KOPT-K1 (cell line): ENCODE data around the gene C17orf67.
"Not testable (repeated sequence)": the region's sequence is repeated elsewhere in the genome, so short reads cannot be mapped to it uniquely, and the experiment has no call there.

ENCODE experiments used
- H3K27ac ChIP-seq: fragments of 200-600 bp; sonication (generic); 2 replicates; pipeline ENCODE4 v1.5.1; 2016; ENCODE audit warnings: antibody characterized with exemption, mild to moderate bottlenecking, low read depth, low read length; ENCODE audit not compliant: poor library complexity, severe bottlenecking
- H3K36me3 ChIP-seq: fragments of 200-600 bp; sonication (generic); 2 replicates; pipeline ENCODE4 v1.5.1; 2017; ENCODE audit warnings: antibody characterized with exemption, mild to moderate bottlenecking, low read length, moderate library complexity; ENCODE audit not compliant: insufficient read depth
- H3K9me3 ChIP-seq: fragments of 200-600 bp; sonication (generic); 2 replicates; pipeline ENCODE4 v1.5.1; 2017; ENCODE audit warnings: antibody characterized with exemption, low read length, mild to moderate bottlenecking; ENCODE audit not compliant: insufficient read depth, poor library complexity, severe bottlenecking

Gene C17orf67

DNA sequence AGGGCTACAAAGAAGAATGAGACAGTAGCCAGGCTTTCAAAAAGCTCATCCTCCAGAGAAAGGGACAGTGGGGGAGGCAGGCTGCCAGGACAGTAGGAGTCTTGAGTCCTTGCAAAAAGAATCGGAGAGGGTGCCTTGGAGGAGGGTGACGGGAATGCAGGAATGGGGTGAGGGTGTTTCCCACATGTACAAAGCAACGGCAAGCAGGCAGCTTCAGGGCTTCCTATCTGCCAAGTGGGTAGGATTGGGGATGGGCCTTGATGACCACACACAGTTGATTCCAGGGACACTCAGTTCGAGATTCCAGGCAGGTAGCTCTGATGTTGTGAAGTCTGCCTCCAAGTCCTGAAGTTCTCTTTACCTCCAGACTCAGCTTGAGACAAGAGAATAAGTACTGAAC is 54.4 kb downstream of the C17orf67 start:
- no peaks in the 10 kb centered on the region for H3K36me3 ChIP-seq
- no peaks in the 10 kb centered on the region for H3K9me3 ChIP-seq
- peak overlapping the region; percentile 91 for H3K27ac ChIP-seq

DNA sequence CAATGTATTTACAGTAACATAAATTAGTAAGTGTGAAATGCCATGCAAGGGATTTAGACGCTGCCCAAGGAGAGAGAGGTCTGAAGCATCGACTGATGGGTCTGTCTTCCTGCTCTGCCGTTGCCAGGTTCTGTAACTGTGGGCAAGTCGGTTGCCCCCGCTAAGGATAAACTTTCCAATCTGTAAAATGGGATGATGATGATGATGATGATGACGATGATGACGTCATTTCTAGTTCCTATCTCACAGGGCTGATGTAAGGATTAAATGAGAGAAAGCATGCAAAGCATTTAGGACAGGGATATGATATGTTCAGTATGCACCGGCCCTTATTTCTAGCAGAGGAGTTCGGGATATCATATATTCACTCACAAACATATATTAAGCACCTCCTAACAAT is 54.8 kb downstream of the C17orf67 start:
- Histone ChIP-seq H3K27ac (peak overlapping the region; percentile 91), H3K9me3 (no peaks in the 10 kb centered on the region), H3K36me3 (no peaks in the 10 kb centered on the region)

DNA sequence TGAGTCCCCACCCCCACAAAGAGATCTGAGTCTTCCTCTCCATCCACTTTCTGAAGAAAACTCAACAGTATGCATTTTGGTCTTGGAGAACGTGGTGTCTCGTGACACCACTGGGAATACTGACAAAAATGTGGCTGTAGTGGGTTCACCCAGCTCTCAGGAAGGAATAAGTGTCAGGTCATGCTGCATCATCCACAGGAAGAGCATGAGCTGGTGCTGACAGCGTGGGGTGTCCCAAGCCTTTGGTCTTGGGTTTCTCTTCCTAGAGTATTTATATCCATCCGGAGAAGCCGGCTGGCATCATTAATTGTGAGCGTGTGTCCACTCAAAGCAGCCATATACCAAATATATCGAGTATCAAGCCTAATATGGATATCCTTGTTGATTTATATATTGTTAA is 55.9 kb downstream of the C17orf67 start:
- peak overlapping the region; percentile 91 for H3K27ac ChIP-seq
- no peaks in the 10 kb centered on the region for H3K36me3 ChIP-seq
- no peaks in the 10 kb centered on the region for H3K9me3 ChIP-seq

DNA sequence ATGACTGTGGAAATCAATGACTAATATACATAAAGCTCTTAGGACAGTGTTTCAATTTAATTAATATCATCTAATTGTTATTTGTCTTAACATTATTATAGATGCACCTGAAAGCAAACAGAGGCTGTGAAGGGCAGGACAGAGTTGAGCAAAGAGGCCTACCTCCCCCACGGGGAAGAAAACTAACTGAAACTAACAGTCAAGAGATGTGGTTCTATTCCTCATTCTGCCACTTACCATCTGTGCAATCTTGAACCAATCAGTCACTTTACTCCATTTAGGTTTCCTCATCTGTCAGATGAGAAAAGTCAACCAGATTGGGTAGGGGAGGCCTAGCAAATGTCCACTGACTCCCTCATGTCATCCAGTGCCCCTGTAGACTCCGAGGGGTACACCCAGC is 59.1 kb downstream of the C17orf67 start:
- Histone ChIP-seq H3K36me3 (no peaks in the 10 kb centered on the region), H3K27ac (no peak overlapping the region), H3K9me3 (no peaks in the 10 kb centered on the region)

DNA sequence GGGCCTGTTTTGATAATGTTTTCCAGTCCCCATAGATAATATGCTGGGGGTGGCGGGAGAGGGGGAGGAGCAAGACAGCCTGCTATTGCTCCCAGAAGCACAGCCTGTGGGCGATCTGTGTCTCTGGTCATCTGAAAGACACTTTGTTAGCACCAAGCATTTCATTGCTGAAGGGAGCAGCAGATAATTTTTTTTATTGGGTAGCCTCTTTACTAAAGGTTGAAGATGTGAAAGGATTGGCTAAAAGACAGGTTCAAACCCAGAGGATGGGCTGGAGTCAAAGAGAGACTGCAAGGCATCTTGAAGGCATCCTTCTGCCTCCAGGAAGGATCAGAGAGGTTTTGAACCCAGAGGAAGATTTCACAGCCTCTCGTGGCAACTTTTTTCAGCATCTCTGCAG is 60.6 kb downstream of the C17orf67 start:
- H3K27ac ChIP-seq = no peak overlapping the region
- H3K9me3 ChIP-seq = no peaks in the 10 kb centered on the region
- H3K36me3 ChIP-seq = no peaks in the 10 kb centered on the region

DNA sequence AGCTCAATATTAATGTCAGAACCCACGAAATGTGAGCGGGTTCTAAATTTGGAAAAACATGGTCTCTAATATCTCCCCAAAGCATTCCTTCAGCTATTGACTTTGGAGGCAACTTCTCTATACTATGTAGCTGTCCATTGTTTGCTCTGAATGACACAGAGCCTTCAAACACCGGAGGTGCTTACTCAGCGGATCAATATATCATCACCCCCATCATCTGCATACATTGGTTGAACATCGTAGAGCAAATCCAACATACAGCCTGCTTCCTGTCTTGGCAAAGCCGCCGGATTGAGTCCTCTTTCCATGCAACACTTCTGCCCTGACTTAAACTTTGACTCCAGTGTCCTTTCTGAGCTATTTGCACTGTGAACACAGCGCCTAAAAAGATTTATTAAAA is 61.3 kb downstream of the C17orf67 start:
- no peak overlapping the region for H3K27ac ChIP-seq
- no peaks in the 10 kb centered on the region for H3K9me3 ChIP-seq
- no peaks in the 10 kb centered on the region for H3K36me3 ChIP-seq

DNA sequence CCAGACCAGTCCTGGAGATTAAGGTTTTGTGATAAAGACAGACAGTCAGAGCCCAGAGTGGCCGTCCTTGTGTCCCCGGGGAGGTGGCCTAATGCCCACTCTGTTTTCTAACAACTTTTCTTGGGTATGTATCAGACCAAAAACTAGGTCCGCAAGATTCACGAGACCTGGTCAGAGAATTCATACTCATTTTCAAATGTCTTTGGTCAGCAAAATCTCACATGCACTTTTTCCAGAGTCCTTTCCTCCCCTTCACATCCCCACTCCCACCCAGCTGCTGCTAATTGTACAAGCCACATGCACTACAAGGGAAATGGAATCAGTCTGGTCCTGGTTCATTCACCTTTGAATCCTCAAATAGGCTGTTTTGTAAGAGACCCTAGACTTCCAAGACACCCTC is 61.7 kb downstream of the C17orf67 start:
- no peak overlapping the region for H3K27ac ChIP-seq
- H3K36me3 ChIP-seq = no peaks in the 10 kb centered on the region
- no peaks in the 10 kb centered on the region for H3K9me3 ChIP-seq

DNA sequence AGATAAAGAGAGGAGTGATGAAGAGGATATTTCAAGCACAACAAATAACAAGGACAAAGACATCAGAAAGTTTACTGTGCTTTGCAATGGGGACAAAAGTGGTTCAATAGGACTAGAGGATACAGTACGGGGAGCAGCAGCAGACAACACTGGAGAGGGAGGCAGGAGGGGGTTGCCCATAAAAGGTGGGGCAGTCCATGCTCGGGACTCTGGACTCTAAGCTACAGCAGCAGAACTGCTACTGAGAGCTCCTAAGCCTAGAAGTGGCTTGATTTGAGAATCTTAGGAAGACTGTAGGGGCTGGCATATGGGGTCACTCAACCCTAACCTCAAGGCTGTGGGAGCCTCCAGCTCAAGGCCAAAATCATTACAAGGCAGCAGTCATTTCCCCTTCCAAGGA is 62.2 kb downstream of the C17orf67 start:
- no peaks in the 10 kb centered on the region for H3K9me3 ChIP-seq
- H3K27ac ChIP-seq = no peak overlapping the region
- no peaks in the 10 kb centered on the region for H3K36me3 ChIP-seq

DNA sequence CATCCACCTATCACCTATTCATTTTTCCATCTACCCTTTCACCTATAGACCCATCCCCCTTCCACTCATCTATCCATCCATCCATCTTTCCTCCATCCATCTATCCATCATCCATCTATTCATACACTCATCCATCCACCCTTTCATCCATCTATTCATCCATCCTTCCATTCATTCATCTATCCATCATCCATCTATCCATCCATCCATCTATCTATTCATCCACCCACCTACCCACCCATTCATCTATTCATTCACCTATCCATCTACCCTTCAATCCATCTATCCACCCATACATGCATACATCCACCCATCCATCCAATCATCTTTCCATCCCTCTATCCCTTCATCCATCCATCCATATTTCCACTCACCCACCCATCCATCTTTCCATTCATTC is 63.3 kb downstream of the C17orf67 start:
- Histone ChIP-seq H3K36me3 (no peaks in the 10 kb centered on the region), H3K27ac (no peak overlapping the region), H3K9me3 (no peaks in the 10 kb centered on the region)

DNA sequence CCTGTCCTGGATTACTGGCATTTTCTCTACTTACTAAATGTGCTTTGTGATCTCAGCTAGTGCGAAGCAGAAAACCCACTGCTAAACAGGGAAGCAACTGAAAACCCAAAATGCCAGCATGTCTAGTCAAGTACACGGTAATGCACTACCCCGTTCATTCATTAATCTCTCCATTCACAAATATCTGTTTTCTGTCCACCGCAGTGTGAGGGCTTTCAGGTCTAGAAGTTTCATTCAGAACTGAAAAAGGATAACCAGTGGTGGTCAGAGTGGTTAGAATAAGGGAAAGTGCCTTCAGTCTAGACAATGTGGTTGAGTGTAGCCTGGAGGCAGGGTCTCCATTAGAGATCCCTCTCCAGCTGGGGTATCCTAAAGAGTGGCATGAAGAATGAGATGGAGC is 68.3 kb downstream of the C17orf67 start:
- Histone ChIP-seq H3K36me3 (no peaks in the 10 kb centered on the region), H3K27ac (no peak overlapping the region), H3K9me3 (peaks cover 7% of the 10 kb centered on the region)

DNA sequence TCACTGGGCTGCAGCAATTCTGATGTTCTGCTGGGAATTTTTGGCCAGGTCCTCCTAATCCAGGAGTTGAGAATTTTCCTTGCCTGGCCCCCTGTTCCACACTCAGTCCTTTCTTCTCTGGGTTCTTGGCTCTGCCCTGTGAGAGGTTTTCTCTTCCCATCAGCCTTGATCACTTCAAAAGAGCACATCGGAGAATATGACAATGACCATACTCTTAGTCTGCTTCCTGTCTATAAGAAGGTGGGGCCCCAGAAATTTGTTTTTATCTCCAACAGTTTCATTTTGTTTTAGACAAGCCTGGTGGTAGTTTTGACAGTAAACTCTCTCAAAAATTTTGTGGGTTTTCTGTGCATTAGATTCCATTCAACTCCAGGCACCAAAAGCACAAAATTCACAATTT is 70.7 kb downstream of the C17orf67 start:
- Histone ChIP-seq H3K27ac (peak overlapping the region; percentile 51), H3K9me3 (peaks cover 7% of the 10 kb centered on the region), H3K36me3 (no peaks in the 10 kb centered on the region)

DNA sequence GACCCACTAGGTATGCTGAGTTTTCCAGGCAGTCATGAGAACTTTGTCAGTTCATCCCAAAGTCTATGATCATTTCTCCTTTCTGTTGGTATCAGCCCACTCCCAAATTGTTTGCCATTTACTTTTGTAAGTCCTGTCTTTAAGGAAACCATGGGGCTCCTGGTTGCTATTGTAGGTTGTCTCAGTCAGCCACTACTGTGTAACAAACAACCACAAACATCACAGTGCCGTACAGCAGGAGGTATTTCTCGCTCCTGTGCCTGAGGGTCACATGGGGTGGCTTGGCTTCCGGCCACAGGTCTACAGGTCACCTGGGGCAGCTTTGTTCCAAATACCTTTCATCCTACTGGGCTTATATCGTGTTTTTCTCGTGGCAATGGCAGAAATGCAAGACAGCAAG is 71.6 kb downstream of the C17orf67 start:
- no peaks in the 10 kb centered on the region for H3K36me3 ChIP-seq
- peaks cover 7% of the 10 kb centered on the region for H3K9me3 ChIP-seq
- no peak overlapping the region for H3K27ac ChIP-seq

DNA sequence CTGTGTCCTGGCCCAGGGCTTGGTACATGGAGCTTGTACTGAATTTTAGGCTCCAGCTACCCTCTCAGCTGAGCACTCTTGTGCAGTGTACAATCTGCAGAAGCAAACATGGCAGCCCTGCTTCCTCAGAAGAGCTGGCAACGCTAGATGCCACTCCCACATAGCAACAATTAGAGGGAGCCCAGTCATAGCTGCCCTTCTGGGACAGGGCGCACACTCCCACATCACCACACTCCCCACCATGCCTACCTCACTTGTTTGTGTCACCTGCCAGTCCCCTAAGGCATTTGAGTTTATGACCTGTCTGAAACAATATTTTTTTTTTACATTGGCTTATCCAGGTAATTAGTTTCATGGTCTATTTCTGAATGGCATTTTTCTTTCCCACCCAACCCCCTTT is 72.3 kb downstream of the C17orf67 start:
- Histone ChIP-seq H3K36me3 (no peaks in the 10 kb centered on the region), H3K27ac (no peak overlapping the region), H3K9me3 (peaks cover 7% of the 10 kb centered on the region)

DNA sequence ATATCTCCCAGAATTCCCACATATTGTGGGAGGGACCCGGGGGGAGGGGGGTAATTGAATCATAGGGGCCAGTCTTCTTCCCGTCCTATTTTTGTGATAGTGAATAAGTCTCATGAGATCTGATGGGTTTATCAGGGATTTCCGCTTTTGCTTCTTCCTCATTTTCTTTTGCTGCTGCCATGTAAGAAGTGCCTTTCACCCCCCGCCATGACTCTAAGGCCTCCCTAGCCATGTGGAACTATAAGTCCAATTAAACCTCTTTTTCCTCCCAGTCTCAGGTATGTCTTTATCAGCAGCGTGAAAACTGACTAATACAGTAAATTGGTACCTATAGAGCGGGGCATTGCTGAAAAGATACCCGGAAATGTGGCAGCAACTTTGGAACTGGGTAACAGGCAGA is 76.1 kb downstream of the C17orf67 start:
- not testable (repeated sequence) for H3K27ac ChIP-seq, H3K9me3 ChIP-seq

DNA sequence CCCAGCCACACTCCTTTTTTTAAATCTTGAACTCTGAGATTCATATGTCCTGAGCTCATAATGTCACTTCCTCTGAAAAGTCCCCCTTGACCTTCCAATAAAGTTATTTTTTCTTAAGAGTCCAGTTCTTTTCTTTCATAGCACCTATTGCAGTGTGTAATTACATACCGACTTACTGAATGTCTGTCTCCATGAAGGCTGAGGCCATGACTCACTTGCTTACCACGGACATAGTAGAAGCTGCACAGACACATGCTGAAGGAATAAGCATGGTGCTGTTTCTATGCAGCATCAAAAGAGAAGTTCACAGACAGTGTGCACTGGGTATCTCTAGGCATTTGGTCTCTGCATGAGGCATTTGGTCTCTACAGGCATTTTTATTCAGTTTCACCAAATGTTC is 77.2 kb downstream of the C17orf67 start:
- Histone ChIP-seq H3K9me3 (no peaks in the 10 kb centered on the region), H3K36me3 (no peaks in the 10 kb centered on the region), H3K27ac (no peak overlapping the region)

More for the DNA sequence above, 76.1 kb downstream of the C17orf67 start:
- not testable (repeated sequence) for H3K36me3 ChIP-seq

DNA sequence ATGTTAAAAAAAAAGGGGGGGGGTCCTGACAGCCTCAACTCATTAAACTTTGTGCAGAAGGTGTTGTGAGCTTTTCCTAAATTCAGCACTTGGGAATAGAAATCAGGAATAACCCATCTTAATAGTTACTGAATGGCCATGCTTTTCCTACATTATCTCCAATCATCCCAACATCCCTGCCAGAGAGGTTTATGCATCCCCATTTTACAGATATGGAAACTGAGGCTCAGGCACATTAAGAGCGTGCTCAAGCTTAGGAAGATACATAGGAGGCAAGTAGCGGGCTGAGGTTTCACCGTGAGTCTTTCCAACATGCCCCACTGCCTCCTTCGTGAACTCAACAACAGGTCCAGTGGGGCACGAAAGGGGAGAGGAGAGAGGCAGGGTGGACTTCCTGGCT is 78.4 kb downstream of the C17orf67 start:
- no peaks in the 10 kb centered on the region for H3K36me3 ChIP-seq
- H3K9me3 ChIP-seq = no peaks in the 10 kb centered on the region
- peak overlapping the region; percentile 49 for H3K27ac ChIP-seq
